Amniotic epithelial cell (primary cell): ENCODE measurements around the gene RIBC2.

Source experiments
- DNase-seq: peaks from one replicate; pipeline ENCODE4 v3.0.0-alpha.2; 2010; ENCODE audit warnings: low read depth

RIBC2 gene

GRCh38 chr22:45473626-45474237 lies 60.2 kb downstream of the RIBC2 start:
- DNase-seq: no peak

GRCh38 chr22:45475063-45475747 lies 61.7 kb downstream of the RIBC2 start:
- peak; percentile 18 for DNase-seq

- DNase-seq: no peak
Measured at GRCh38 chr22:45475851-45476514, 62.5 kb downstream of the RIBC2 start.

GRCh38 chr22:45476814-45477213 lies 63.3 kb downstream of the RIBC2 start:
- peak; percentile 79 for DNase-seq

- no peak for DNase-seq
Measured at GRCh38 chr22:45477366-45478107, 64.0 kb downstream of the RIBC2 start.

- peak; percentile 78 for DNase-seq
Measured at GRCh38 chr22:45478108-45478771, 64.7 kb downstream of the RIBC2 start.

- DNase-seq: no peak
Measured at GRCh38 chr22:45480717-45481116, 67.2 kb downstream of the RIBC2 start.

- DNase-seq: no peak
Measured at GRCh38 chr22:45481661-45482060, 68.2 kb downstream of the RIBC2 start.
